Panc1 (cell line): ENCODE data around the gene PHTF1. TPM values are rescaled to one million over a fixed set of nuclear protein-coding genes. Genes with fewer than 3 reads are reported as not detected.

ENCODE experiments used
- ATAC-seq: fragments of 200-7000 bp; cut with Tn5 transposase; 2 replicates; pipeline ENCODE4 v1.9.1; 2020; ENCODE audit warnings: mild to moderate bottlenecking, moderate library complexity
- BruUV-seq: library from RNA; stranded (reverse); fragments of 400-500 nt; replicated peaks from 2 replicates; lab custom pipeline; 2021; lab: Mats Ljungman, UMichigan
- CTCF ChIA-PET: fragments of 300-600 bp; sonication (Branson Sonifier 250); formaldehyde crosslinking; loops from one replicate; lab custom pipeline; 2022; ENCODE audit warnings: antibody characterized with exemption; lab: Charles Lee
- POLR2A ChIA-PET: fragments of 300-600 bp; sonication (Branson Sonifier 250); formaldehyde crosslinking; loops from one replicate; lab custom pipeline; 2022; ENCODE audit warnings: antibody characterized with exemption; lab: Charles Lee
- DNase-seq: peaks from one replicate; pipeline ENCODE4 v3.0.0-alpha.2; 2010; ENCODE audit warnings: low read depth, low spot score
- H3K27ac ChIP-seq: 2 replicates; pipeline ENCODE4 v1.5.1; 2011; ENCODE audit warnings: mild to moderate bottlenecking, low read length, inconsistent platforms
- H3K27me3 ChIP-seq: fragments of 200-500 bp; sonication (Bioruptor generic); 2 replicates; pipeline ENCODE4 v1.6.0; 2014; ENCODE audit warnings: low read length, inconsistent platforms; ENCODE audit not compliant: control insufficient read depth, insufficient read depth
- H3K36me3 ChIP-seq: fragments of 200-500 bp; sonication (Bioruptor generic); 2 replicates; pipeline ENCODE4 v1.5.1; 2014; ENCODE audit warnings: inconsistent platforms, mild to moderate bottlenecking, low read length, moderate library complexity; ENCODE audit not compliant: control insufficient read depth, insufficient read depth
- H3K4me1 ChIP-seq: 2 replicates; pipeline ENCODE4 v1.5.1; 2011; ENCODE audit warnings: inconsistent platforms, mild to moderate bottlenecking, low read length, moderate library complexity; ENCODE audit not compliant: control insufficient read depth, insufficient read depth
- H3K4me3 ChIP-seq, 2 experiments: 2 replicates each; pipeline ENCODE4 v1.5.1; 2011 to 2012; ENCODE audit warnings: low read depth in 2 of 2, low read length in 2 of 2, mild to moderate bottlenecking in 2 of 2, inconsistent platforms in 1 of 2, moderate library complexity in 1 of 2
- H3K9me3 ChIP-seq: fragments of 200-500 bp; sonication (Bioruptor generic); 2 replicates; pipeline ENCODE4 v1.5.1; 2014; ENCODE audit warnings: low read depth, mild to moderate bottlenecking, inconsistent platforms, low read length, moderate library complexity; ENCODE audit not compliant: control insufficient read depth, insufficient read depth
- POLR2AphosphoS5 ChIP-seq: IDR thresholded peaks from 2 replicates; pipeline ENCODE4 v1.6.1; 2012; ENCODE audit warnings: mild to moderate bottlenecking, low read depth, low read length, moderate library complexity
- SIN3A ChIP-seq: IDR thresholded peaks from 2 replicates; pipeline ENCODE4 v1.6.1; 2012; ENCODE audit warnings: low read depth, mild to moderate bottlenecking, low read length, moderate library complexity, borderline replicate concordance; ENCODE audit not compliant: insufficient read depth
- TCF7L2 ChIP-seq: IDR thresholded peaks from 2 replicates; pipeline ENCODE4 v1.6.1; 2011; ENCODE audit warnings: mild to moderate bottlenecking, low read depth, low read length, inconsistent platforms
- in situ Hi-C: cut with HindIII; loops from 2 replicates; pipeline ENCODE4 v1.10.0; 2016; ENCODE audit warnings: low sequenced_read_pairs, low pct_unique_long_range_greater_than_20kb
- intact Hi-C: fragments of 100-400 bp; cut with micrococcal nuclease; formaldehyde crosslinking; loops from one replicate; pipeline ENCODE4 v1.10.0; 2022; ENCODE audit not compliant: unreplicated experiment
- total RNA-seq: library from RNA; stranded (reverse); gene quantifications from one replicate; pipeline ENCODE4 v1.2.1, GENCODE V29; 2021; ENCODE audit not compliant: unreplicated experiment
- TF ChIP-seq, protein P1 (sequence below), 2 experiments: IDR thresholded peaks; 2 replicates each; pipeline ENCODE4 v1.6.1; 2011 to 2012; ENCODE audit warnings: low read depth in 2 of 2, control low read depth in 1 of 2, low read length in 1 of 2, mild to moderate bottlenecking in 1 of 2, moderate library complexity in 1 of 2; ENCODE audit not compliant: insufficient read depth in 1 of 2
- TF ChIP-seq, protein P2 (sequence below): fragments of 450-650 bp; IDR thresholded peaks from 2 replicates; pipeline ENCODE4 v1.5.1; 2017; ENCODE audit warnings: mild to moderate bottlenecking

Gene PHTF1
- total RNA-seq, 1 experiment from 2014 or later, result 32.0 TPM

DNA sequence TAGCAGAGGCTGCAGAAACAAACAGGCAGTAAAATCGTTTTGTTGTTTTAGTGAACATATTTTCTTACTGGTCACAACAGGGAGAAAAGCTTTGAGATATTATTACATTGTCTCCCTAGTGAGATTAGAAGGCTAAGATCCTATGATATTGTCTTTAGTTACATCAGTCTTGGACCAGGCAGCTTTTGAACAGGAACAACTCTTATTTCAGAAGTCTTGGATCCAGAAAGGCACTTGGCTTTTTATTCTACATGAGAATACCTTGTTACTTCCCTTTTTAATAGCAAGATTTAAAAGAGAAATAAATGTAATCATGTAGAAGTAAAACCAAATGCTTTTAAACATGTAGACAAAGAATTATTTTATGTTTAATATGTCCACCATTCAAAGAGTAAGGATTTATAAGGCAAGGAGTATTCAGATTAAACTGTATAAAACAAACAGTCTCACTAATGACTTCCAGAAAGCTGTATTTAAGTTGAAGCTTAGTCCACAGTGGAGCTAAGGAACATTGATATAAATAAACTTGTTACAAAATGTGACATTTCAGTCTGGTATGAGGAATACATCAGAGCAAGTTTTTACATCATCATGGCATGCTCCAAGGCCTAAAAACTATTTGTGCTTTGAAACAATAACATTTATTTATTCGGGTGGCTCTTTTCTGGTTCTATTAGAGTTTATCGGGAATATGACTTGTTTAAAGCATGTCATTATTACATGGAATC lies 72.2 kb downstream of the PHTF1 start:
- Histone ChIP-seq H3K4me1 (no peaks in the 10 kb centered on the region), H3K9me3 (no peaks in the 10 kb centered on the region), H3K27me3 (no peaks in the 10 kb centered on the region), H3K36me3 (no peaks in the 10 kb centered on the region; the same call in 1 of the 2 replicates), H3K4me3 (no peak overlapping the region), H3K27ac (no peak overlapping the region)
- TF ChIP-seq, protein P1, sequence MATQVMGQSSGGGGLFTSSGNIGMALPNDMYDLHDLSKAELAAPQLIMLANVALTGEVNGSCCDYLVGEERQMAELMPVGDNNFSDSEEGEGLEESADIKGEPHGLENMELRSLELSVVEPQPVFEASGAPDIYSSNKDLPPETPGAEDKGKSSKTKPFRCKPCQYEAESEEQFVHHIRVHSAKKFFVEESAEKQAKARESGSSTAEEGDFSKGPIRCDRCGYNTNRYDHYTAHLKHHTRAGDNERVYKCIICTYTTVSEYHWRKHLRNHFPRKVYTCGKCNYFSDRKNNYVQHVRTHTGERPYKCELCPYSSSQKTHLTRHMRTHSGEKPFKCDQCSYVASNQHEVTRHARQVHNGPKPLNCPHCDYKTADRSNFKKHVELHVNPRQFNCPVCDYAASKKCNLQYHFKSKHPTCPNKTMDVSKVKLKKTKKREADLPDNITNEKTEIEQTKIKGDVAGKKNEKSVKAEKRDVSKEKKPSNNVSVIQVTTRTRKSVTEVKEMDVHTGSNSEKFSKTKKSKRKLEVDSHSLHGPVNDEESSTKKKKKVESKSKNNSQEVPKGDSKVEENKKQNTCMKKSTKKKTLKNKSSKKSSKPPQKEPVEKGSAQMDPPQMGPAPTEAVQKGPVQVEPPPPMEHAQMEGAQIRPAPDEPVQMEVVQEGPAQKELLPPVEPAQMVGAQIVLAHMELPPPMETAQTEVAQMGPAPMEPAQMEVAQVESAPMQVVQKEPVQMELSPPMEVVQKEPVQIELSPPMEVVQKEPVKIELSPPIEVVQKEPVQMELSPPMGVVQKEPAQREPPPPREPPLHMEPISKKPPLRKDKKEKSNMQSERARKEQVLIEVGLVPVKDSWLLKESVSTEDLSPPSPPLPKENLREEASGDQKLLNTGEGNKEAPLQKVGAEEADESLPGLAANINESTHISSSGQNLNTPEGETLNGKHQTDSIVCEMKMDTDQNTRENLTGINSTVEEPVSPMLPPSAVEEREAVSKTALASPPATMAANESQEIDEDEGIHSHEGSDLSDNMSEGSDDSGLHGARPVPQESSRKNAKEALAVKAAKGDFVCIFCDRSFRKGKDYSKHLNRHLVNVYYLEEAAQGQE (IDR thresholded peaks at IDR 0.05; ENCODE audit: insufficient read depth in 1 of 2, low read depth in 2 of 2, low read length in 1 of 2), result no peak
- TF ChIP-seq TCF7L2, result no peak
- TF ChIP-seq SIN3A, result no peak
- TF ChIP-seq, protein P2, sequence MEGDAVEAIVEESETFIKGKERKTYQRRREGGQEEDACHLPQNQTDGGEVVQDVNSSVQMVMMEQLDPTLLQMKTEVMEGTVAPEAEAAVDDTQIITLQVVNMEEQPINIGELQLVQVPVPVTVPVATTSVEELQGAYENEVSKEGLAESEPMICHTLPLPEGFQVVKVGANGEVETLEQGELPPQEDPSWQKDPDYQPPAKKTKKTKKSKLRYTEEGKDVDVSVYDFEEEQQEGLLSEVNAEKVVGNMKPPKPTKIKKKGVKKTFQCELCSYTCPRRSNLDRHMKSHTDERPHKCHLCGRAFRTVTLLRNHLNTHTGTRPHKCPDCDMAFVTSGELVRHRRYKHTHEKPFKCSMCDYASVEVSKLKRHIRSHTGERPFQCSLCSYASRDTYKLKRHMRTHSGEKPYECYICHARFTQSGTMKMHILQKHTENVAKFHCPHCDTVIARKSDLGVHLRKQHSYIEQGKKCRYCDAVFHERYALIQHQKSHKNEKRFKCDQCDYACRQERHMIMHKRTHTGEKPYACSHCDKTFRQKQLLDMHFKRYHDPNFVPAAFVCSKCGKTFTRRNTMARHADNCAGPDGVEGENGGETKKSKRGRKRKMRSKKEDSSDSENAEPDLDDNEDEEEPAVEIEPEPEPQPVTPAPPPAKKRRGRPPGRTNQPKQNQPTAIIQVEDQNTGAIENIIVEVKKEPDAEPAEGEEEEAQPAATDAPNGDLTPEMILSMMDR, result no peak
- no peak for TF ChIP-seq POLR2AphosphoS5
- DNase-seq (no peak), ATAC-seq (no peak)
- CTCF ChIA-PET, result no interaction called here
- BruUV-seq, result no TSS peak
- in situ Hi-C loops, result no loop called here
- intact Hi-C loops, result no loop called here
- POLR2A ChIA-PET, result no interaction called here

DNA sequence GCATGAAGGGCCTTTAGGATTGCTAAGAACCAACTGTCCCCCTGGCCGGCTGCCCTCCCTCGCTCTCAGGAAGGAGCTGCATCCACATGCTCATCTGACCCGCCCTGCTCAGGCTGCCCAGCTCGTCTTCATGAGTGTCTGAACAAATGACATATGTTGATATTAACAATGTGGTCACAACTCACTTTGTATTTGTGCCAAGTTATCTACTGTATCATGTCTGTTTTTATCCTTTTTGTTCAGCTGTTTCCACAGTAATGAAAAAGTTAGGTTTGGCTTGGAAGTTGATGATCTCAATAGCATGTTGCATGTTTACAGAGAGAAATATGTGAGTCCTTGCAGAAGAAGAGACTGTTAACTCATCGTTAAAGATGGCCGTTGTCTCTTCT lies 75.1 kb downstream of the PHTF1 start:
- intact Hi-C loops (no loop called here), in situ Hi-C loops (no loop called here)
- DNase-seq, result no peak
- ChIA-PET CTCF (no interaction called here), POLR2A (no interaction called here)
- Histone ChIP-seq H3K27me3 (no peaks in the 10 kb centered on the region), H3K4me1 (no peaks in the 10 kb centered on the region), H3K9me3 (no peaks in the 10 kb centered on the region), H3K27ac (no peak overlapping the region), H3K36me3 (no peaks in the 10 kb centered on the region; the same call in 1 of the 2 replicates), H3K4me3 (no peak overlapping the region)
- no peak for ATAC-seq
- no TSS peak for BruUV-seq
- TF ChIP-seq, protein P1 (IDR thresholded peaks at IDR 0.05; ENCODE audit: insufficient read depth in 1 of 2, low read depth in 2 of 2, low read length in 1 of 2), result no peak
- TF ChIP-seq TCF7L2, result no peak
- TF ChIP-seq SIN3A, result no peak
- TF ChIP-seq POLR2AphosphoS5, result no peak
- TF ChIP-seq, protein P2, result no peak
